HG03457 (cell line): ENCODE results near the gene RAD51D.
A peak's percentile ranks its signal among the peaks of the same experiment; 100 is the strongest.
"Not testable (repeated sequence)": the region's sequence is repeated elsewhere in the genome, so short reads cannot be mapped to it uniquely, and the experiment has no call there.

Experiments
- ATAC-seq: cut with Tn5 transposase; IDR thresholded peaks from one replicate; pipeline ENCODE4 v1.9.1; 2021; ENCODE audit warnings: moderate number of reproducible peaks; ENCODE audit not compliant: unreplicated experiment

RAD51D gene

GRCh38 chr17:35119370-35120165 is at the start of gene RAD51D:
Gene RAD51D, minus strand, starts transcription at chr17:35119860. Its CDS starts 247 bp downstream, at chr17:35119613.
- peak; percentile 77 for ATAC-seq

DNA sequence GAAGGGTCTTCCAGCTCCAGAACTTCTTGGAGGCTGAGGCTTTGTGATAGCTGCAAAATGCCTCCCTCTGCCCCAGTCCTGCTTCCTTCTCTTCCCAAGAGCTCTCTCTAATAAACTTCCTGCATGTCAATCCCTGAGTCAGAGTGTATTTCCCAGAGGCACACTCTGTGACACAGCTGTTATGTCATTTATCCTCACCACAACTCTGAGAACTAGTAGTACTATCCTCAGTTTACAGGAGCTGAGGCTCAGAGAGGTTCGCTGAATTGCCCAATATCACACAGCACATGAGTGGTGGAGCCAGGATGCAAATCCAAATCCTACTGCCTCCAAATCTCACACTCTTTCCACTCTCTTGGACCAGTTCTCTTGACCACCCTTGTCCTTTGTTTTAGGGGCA is 48.0 kb upstream of the RAD51D start:
- ATAC-seq: no peak

GRCh38 chr17:35167046-35167445 is 47.4 kb upstream of the RAD51D start:
- ATAC-seq: no peak

- ATAC-seq: no peak
Observed at GRCh38 chr17:35166526-35166925, 46.9 kb upstream of the RAD51D start.

- ATAC-seq: no peak
Observed at GRCh38 chr17:35164716-35165115, 45.1 kb upstream of the RAD51D start.

DNA sequence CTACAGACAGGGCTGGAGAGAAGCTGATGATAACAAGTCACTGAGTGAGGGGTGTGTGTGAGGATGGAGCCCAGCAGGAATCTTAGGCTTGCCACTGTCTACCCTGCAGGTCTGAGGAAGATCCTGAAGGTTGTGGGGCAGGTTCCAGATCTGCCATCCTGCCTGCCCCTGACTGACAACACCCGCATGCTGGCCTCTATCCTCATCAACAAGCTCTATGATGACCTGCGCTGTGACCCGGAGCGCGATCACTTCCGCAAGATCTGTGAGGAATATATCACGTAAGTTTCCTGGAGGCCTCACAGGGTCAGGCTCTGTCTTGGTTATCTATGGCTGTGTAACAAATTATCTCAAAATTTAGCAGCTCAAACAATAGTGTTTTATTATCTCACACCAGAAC is 44.2 kb upstream of the RAD51D start:
- no peak for ATAC-seq

DNA sequence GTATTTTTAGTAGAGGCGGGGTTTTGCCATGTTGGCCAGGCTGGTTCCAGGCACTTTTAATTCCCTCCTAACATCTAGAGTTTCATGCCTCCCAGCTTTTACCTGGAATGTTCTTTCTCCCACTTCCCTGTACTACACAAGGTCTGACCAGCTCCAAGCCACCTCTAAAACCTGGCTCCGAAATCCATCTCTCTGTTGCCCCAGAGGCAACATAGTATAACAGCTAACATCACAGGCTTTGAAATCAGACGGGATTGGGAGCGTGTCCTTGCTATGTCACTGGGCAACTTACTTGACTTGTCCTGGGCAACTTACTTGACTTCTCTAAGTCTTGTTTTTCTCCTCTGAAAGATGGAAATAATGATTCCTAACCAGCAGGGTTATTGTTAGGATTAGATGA is 43.1 kb upstream of the RAD51D start:
- no peak for ATAC-seq

DNA sequence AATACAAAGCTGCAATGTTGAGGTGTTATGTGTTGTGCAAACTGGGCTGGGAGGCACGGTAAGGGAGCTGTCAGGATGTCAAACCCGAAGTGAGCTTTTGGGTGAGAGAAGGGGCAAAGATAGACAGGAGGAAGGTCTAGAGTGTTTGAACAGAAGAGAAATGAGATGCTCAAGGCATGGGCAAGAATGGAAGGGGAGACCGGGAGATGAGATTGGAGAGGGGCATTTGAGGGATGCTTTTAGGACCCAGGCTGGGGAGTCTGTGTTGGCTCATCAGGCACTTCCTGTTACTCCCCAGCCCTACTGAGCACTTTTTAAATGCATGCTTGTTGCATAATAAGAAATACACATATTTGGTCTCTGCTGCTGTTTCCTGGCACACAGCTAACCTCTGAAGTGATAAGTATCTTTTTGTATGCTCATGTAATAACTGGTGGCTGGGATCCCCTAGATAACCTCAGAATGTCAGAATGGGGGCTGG is 41.7 kb upstream of the RAD51D start:
- ATAC-seq: no peak

DNA sequence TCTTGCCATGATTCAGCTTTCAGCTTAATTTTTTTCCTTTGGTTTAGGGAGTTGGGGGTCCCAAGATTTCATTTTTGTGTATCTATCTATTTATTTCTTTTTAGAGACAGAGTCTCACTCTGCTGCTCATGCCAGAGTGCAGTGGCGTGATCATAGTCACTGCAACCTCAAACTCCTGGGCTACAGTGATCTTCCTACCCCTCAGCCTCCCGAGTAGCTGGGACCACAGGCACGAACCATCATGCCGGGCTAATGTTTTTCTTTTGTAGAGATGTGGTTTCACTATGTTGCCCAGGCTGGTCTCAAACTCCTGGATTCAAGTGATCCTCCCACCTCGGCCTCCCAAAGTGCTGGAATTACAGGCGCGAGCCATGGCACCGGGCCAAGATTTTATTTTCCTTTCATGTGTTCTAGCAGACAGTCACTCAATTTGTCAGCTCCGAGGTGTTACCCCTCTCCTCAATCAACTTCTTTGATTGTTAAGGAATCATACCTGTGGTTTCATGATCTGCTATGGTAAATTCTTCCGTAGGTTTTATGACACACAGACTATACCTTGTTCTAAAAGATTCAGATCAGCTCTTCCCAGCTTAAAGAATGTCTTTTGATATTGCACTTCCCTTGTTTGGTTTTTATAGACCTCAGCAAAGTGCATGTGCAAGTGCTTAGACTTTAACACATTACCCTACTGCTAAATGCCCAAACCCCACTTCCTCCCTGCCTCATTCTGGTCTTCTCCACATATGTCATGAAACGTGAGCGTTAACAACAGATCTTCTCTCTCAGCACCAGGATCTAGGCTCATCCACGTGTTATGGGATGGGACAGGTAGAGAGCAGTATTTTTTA is 40.9 kb upstream of the RAD51D start:
- ATAC-seq: no peak

DNA sequence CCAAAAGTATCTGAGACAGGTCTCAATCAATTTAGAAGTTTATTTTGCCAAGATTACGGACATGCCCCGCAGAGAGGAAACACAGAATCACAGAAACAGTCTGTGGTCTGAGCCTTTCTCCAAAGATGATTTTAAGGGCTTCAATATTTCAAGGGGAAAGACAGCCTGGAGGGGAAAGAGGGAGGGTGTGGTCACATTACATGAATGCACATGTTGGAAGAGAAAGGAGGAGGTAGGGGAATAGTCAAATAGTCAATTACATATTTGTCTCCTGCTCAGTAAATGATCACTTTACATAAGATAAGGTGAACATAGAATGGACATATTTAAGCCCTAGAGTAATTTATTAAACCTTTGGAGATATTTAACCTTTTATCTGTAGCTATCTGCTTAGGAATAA is 40.3 kb upstream of the RAD51D start:
- no peak for ATAC-seq

DNA sequence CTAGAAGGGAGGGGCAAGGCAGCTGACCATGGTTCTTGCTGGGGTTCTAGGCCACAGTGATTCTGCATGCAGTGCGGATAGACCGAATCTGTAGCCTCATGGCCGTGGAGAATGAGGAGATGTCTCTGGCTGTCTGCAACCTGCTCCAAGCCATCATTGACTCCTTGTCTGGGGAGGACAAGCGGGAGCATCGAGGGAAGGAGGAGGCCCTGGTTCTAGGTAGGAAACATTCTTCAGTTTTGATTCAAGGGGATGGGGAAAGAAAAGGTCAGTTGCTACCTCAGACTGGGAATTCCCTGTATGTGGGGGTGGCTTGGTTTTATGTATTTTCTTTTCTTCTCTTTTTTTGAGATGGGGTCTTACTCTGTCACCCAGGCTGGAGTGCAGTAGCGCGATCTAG is 35.6 kb upstream of the RAD51D start:
- ATAC-seq: no peak

- no peak for ATAC-seq
Observed at GRCh38 chr17:35154196-35155165, 34.8 kb upstream of the RAD51D start.

DNA sequence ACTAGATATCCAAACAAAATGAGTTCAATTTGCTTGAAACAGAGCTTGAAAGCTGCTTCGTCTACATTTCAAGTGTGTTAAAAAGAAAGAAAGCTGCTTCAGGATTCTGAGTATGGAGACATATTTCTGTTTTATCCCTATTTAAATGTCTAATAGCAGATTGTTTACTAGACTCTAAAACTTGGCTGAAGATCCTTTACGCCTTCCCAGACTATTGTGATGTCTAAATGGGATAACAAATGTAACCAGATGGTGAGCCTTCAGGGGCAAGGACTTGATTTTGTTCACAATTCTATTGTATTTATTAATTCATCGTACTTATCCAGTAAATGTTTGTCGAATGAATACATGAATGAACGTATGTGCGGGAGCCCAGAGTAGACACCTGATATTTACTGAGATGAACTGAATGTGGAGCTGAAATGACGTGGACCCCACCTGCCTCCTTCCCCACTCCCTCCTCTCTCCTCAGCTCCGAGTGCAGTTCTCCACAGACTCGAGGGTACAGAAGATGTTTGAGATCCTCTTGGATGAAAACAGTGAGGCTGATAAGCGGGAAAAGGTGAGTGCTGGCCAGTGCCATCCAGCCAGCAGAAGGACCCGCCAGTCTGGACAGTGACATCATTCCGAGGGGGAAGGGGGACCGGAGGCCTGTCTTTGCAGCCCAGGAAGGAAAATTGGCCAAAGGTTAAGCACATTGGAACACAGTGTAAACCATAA is 32.9 kb upstream of the RAD51D start:
- ATAC-seq: no peak

GRCh38 chr17:35151080-35151479 is 31.4 kb upstream of the RAD51D start:
- ATAC-seq: not testable (repeated sequence)

DNA sequence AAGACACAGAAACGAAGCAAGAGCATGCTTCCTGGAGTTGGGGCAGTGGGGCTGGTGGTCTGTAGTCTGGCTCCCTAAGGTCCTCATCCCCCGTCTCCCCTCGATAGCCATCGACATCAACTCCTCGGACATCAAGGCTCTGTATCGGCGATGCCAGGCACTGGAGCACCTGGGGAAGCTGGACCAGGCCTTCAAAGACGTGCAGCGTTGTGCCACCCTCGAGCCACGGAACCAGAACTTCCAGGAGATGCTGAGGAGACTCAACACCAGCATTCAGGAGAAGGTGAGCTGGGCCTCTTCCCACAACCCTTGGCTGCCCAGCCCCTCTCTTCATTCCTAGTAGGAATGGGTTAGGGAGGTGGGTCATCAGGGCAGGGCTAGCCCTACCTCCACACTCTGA is 30.3 kb upstream of the RAD51D start:
- no peak for ATAC-seq

- ATAC-seq: no peak
Observed at GRCh38 chr17:35148144-35148543, 28.5 kb upstream of the RAD51D start.

- no peak for ATAC-seq
Observed at GRCh38 chr17:35147375-35147905, 27.8 kb upstream of the RAD51D start, which contains the start of gene UNC45B. Gene UNC45B, plus strand, starts transcription at chr17:35147817. Its CDS starts 447 bp downstream, at chr17:35148264.

DNA sequence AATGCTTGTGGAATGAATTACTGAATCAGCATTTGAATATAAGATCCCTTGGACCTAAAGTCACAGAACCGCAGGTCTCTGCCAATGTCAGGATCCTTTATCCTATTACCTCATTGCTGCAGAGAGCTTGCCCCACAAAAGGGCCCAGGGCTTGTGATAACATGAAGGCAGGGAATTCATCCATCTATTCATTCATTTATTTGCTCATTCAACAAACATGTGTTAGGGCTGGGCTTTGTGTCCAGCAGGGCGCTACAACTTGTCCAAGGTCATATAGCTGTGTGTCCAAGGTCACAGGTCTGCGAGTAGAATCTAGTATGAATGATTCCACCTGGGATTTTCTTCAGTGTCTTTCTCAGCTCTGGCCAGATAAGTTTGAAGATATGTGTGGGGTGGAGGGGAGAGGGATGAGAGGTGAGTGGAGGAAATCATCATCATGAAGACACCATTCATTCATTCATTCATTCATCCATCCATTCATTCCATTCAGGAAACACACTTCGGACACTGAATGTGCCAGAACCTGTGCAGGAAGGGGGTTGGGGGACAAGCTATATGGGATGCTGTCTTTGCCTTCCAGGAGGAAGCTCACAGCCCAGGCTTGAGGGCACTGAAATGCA is 26.7 kb upstream of the RAD51D start:
- no peak for ATAC-seq

DNA sequence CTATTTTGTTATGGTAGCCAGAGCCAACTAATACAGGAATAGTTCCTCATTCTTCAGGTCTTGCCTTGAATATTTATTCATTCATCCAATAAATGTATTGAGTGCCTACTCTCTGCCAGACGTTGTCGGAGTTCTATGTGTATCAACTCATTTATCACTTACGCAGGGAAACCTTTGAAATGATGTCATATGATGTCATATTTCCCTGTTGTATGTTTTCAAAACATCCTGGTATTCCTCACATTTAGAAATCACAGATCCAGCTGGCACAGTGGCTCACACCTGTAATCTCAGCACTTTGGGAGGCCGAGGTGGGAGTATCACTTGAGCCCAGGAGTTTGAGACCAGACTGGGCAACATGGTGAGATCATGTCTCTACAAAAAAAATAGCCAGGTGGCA is 25.2 kb upstream of the RAD51D start:
- no peak for ATAC-seq
